GM18861 (cell line): ENCODE results near the gene GNAO1.
A peak's percentile ranks its signal among the peaks of the same experiment; 100 is the strongest.

Experiments used
- ATAC-seq: cut with Tn5 transposase; IDR thresholded peaks from one replicate; pipeline ENCODE4 v1.9.1; 2021; ENCODE audit not compliant: unreplicated experiment

GNAO1 gene

GRCh38 chr16:56310690-56311089, 119.4 kb downstream of the GNAO1 start:
- ATAC-seq = no peak

GRCh38 chr16:56311208-56312027, 120.1 kb downstream of the GNAO1 start:
- no peak for ATAC-seq

- no peak for ATAC-seq
These were observed 120.7 kb downstream of the GNAO1 start for GRCh38 chr16:56312028-56312300.

- ATAC-seq = no peak
These were observed 121.3 kb downstream of the GNAO1 start for GRCh38 chr16:56312556-56312955.

- ATAC-seq = no peak
These were observed 123.1 kb downstream of the GNAO1 start for GRCh38 chr16:56314244-56314850.

- no peak for ATAC-seq
These were observed 124.7 kb downstream of the GNAO1 start for GRCh38 chr16:56315955-56316354.

- ATAC-seq = no peak
These were observed 125.3 kb downstream of the GNAO1 start for GRCh38 chr16:56316545-56316944.

GRCh38 chr16:56317998-56318826, 126.9 kb downstream of the GNAO1 start:
- ATAC-seq = peak; percentile 95

- ATAC-seq = no peak
These were observed 127.5 kb downstream of the GNAO1 start for GRCh38 chr16:56318827-56319140.

GRCh38 chr16:56319376-56319775, 128.1 kb downstream of the GNAO1 start:
- ATAC-seq = no peak

- ATAC-seq = no peak
These were observed 128.8 kb downstream of the GNAO1 start for GRCh38 chr16:56320056-56320455.

GRCh38 chr16:56320811-56321558, 129.7 kb downstream of the GNAO1 start:
- ATAC-seq = no peak

GRCh38 chr16:56321571-56321970, 130.3 kb downstream of the GNAO1 start:
- no peak for ATAC-seq

- no peak for ATAC-seq
These were observed 133.1 kb downstream of the GNAO1 start for GRCh38 chr16:56324406-56324805.

GRCh38 chr16:56325956-56326355, 134.7 kb downstream of the GNAO1 start:
- no peak for ATAC-seq

GRCh38 chr16:56327071-56327928, 136.0 kb downstream of the GNAO1 start:
- ATAC-seq = no peak

- no peak for ATAC-seq
These were observed 136.6 kb downstream of the GNAO1 start for GRCh38 chr16:56327929-56328258.

- ATAC-seq = no peak
These were observed 137.2 kb downstream of the GNAO1 start for GRCh38 chr16:56328276-56329022.

GRCh38 chr16:56329887-56330286, 138.6 kb downstream of the GNAO1 start:
- no peak for ATAC-seq

- ATAC-seq = no peak
These were observed 139.2 kb downstream of the GNAO1 start for GRCh38 chr16:56330476-56330875.
